GM21526 (cell line): ENCODE measurements around the gene ZNF83.
"Not testable (repeated sequence)": the region's sequence is repeated elsewhere in the genome, so short reads cannot be mapped to it uniquely, and the experiment has no call there.

Source experiments
- ATAC-seq: cut with Tn5 transposase; IDR thresholded peaks from one replicate; pipeline ENCODE4 v1.9.1; 2021; ENCODE audit warnings: moderate library complexity; ENCODE audit not compliant: unreplicated experiment, low FRiP score

Gene ZNF83

GRCh38 chr19:52646571-52647217 lies 8.5 kb upstream of the ZNF83 start:
- ATAC-seq = no peak

GRCh38 chr19:52640916-52641315 lies 2.8 kb upstream of the ZNF83 start:
- no peak for ATAC-seq

- ATAC-seq = no peak
These were observed 1.8 kb upstream of the ZNF83 start for GRCh38 chr19:52639996-52640395.

- no peak for ATAC-seq
These were observed 446 bp upstream of the ZNF83 start for GRCh38 chr19:52638601-52639000.

- no peak for ATAC-seq
These were observed 2.2 kb downstream of the ZNF83 start for GRCh38 chr19:52635786-52636570.

GRCh38 chr19:52627441-52627840 lies 10.7 kb downstream of the ZNF83 start:
- ATAC-seq = not testable (repeated sequence)

GRCh38 chr19:52626915-52627314 lies 11.2 kb downstream of the ZNF83 start:
- ATAC-seq = no peak

GRCh38 chr19:52622261-52622660 lies 15.9 kb downstream of the ZNF83 start:
- ATAC-seq = no peak

GRCh38 chr19:52621376-52621775 lies 16.8 kb downstream of the ZNF83 start:
- ATAC-seq = no peak

- no peak for ATAC-seq
These were observed 24.8 kb downstream of the ZNF83 start for GRCh38 chr19:52613299-52613906.

GRCh38 chr19:52603558-52604207 lies 34.5 kb downstream of the ZNF83 start:
- ATAC-seq = no peak

- no peak for ATAC-seq
These were observed 35.2 kb downstream of the ZNF83 start for GRCh38 chr19:52602941-52603340.

- ATAC-seq = not testable (repeated sequence)
These were observed 36.2 kb downstream of the ZNF83 start for GRCh38 chr19:52601974-52602366.

- ATAC-seq = peak; percentile 85
These were observed 36.9 kb downstream of the ZNF83 start for GRCh38 chr19:52601025-52601973.

- no peak for ATAC-seq
These were observed 37.5 kb downstream of the ZNF83 start for GRCh38 chr19:52600639-52601024.

- ATAC-seq = no peak
These were observed 38.9 kb downstream of the ZNF83 start for GRCh38 chr19:52599241-52599640.

GRCh38 chr19:52593441-52593840 lies 44.7 kb downstream of the ZNF83 start:
- not testable (repeated sequence) for ATAC-seq

- no peak for ATAC-seq
These were observed 45.9 kb downstream of the ZNF83 start for GRCh38 chr19:52592301-52592700.

- no peak for ATAC-seq
These were observed 47.4 kb downstream of the ZNF83 start for GRCh38 chr19:52590728-52591127.

- ATAC-seq = no peak
These were observed 52.6 kb downstream of the ZNF83 start for GRCh38 chr19:52585604-52586003.
